GM12878 (cell line): ENCODE measurements around the gene ANKDD1A. TPM values are rescaled to one million over a fixed set of nuclear protein-coding genes. Genes with fewer than 3 reads are reported as not detected.

Experiments
- ATF2 ChIP-seq: IDR thresholded peaks from 2 replicates; pipeline ENCODE4 v1.6.1; 2012; ENCODE audit warnings: low read length, inconsistent platforms
- CREB1 ChIP-seq: IDR thresholded peaks from 2 replicates; pipeline ENCODE4 v1.6.1; 2012; ENCODE audit warnings: low read depth, mild to moderate bottlenecking, inconsistent platforms
- IKZF2 ChIP-seq, 2 experiments: fragments of 450-650 bp; IDR thresholded peaks; 2 replicates each; pipeline ENCODE4 v1.6.1; 2017; ENCODE audit warnings: mild to moderate bottlenecking in 2 of 2, moderate library complexity in 2 of 2
- KAT2A ChIP-seq: conservative IDR thresholded peaks from 2 replicates; pipeline ENCODE4 v1.6.1; 2011; ENCODE audit warnings: low read depth, low read length; ENCODE audit not compliant: control insufficient read depth
- NBN ChIP-seq: fragments of 450-650 bp; IDR thresholded peaks from 2 replicates; pipeline ENCODE4 v1.6.1; 2016
- NRF1 ChIP-seq: conservative IDR thresholded peaks from 2 replicates; pipeline ENCODE4 v1.6.1; 2011; ENCODE audit warnings: mild to moderate bottlenecking, low read depth, low read length, improper control_type of control experiment
- PAX5 ChIP-seq: IDR thresholded peaks from 2 replicates; pipeline ENCODE4 v1.6.1; 2011; ENCODE audit warnings: low read depth, low read length, borderline replicate concordance
- RELB ChIP-seq: fragments of 450-650 bp; IDR thresholded peaks from 2 replicates; pipeline ENCODE4 v1.6.1; 2017; ENCODE audit warnings: low read depth, mild to moderate bottlenecking, moderate library complexity
- SMC3 ChIP-seq: IDR thresholded peaks from 2 replicates; pipeline ENCODE4 v1.6.1; 2011; ENCODE audit warnings: low read length, improper control_type of control experiment, borderline replicate concordance
- USF1 ChIP-seq: IDR thresholded peaks from 2 replicates; pipeline ENCODE4 v1.6.1; 2011; ENCODE audit warnings: borderline replicate concordance, low read depth, mild to moderate bottlenecking, moderate library complexity, mixed read lengths, low read length; ENCODE audit not compliant: insufficient read depth; ENCODE audit errors: extremely low read length
- USF2 ChIP-seq: IDR thresholded peaks from 2 replicates; pipeline ENCODE4 v1.6.1; 2011; ENCODE audit warnings: low read depth, low read length, improper control_type of control experiment, borderline replicate concordance
- ZBED1 ChIP-seq: IDR thresholded peaks from 2 replicates; pipeline ENCODE4 v1.6.1; 2016; ENCODE audit warnings: borderline replicate concordance
- ZBTB33 ChIP-seq: fragments of 450-650 bp; IDR thresholded peaks from 2 replicates; pipeline ENCODE4 v1.6.1; 2017; ENCODE audit warnings: mild to moderate bottlenecking
- ZNF207 ChIP-seq: fragments of 450-650 bp; IDR thresholded peaks from 2 replicates; pipeline ENCODE4 v1.6.1; 2014; ENCODE audit warnings: antibody characterized with exemption, mild to moderate bottlenecking, borderline replicate concordance
- polyA plus RNA-seq, 11 experiments: library from polyadenylated mRNA; depleted of rRNA in 4 of 11; unstranded in 6 of 11; stranded (reverse) in 5 of 11; fragments of >200 nt; fragmentation: Nextera tagmentation in 4 of 11; fragmentation: Illumina TruSeq in 1 of 11; extraction: Ambion mirVana in 4 of 11; extraction: Trizol in 1 of 11; gene quantifications; 1 replicate in 1 of 11; 2 replicates in 10 of 11; pipeline versions ENCODE4 v1.2.1 to v1.2.3, GENCODE V29; 2011 to 2016; ENCODE audit warnings: inconsistent platforms in 2 of 11, missing spikeins in 2 of 11, low read depth in 1 of 11
- total RNA-seq, 4 experiments: library from RNA; depleted of rRNA in 3 of 4; stranded (reverse); fragments of >200 nt in 3 of 4; fragmentation: Illumina TruSeq in 1 of 4; extraction: Trizol in 1 of 4; gene quantifications; 2 replicates each; pipeline versions ENCODE4 v1.2.1 to v1.2.3, GENCODE V29; 2013 to 2021

Gene ANKDD1A
- total and polyA plus RNA-seq, 10 of the 15 experiments (the other 5 are each of a cell fraction or from before 2014, with no cell fraction given): 1.5 to 6.6 (median 4.1) TPM

GRCh38 chr15:64883997-64884511, 27.6 kb upstream of the ANKDD1A start (continued):
- TF ChIP-seq USF1: peak; percentile 15
- TF ChIP-seq SMC3: no peak
- no peak for TF ChIP-seq USF2
- no peak for TF ChIP-seq ZBTB33
- TF ChIP-seq RELB: peak; percentile 94
- TF ChIP-seq KAT2A: no peak
- TF ChIP-seq ZNF207: no peak
- TF ChIP-seq PAX5: no peak
- TF ChIP-seq NRF1: no peak
- TF ChIP-seq NBN: peak; percentile 63
- 0 out of 2 replicates have a peak, but pooled peaks have one; percentile 29 for TF ChIP-seq ATF2
- TF ChIP-seq ZBED1: peak; percentile 15; the same call in 1 of the 2 replicates
- 0 out of 2 replicates have a peak, but pooled peaks have one; percentile 34 for TF ChIP-seq CREB1
- peak; percentile 94 to 96 for TF ChIP-seq IKZF2 (IDR thresholded peaks at IDR 0.05)
- TF ChIP-seq, all 136 proteins: peak for 39
